ENCODE measurements around the gene UBE2QL1.

UBE2QL1 gene

GRCh38 chr5:6540111-6540827 is 91.6 kb downstream of the UBE2QL1 start:
- DNase-seq (ENCODE audit: low read depth), result no peak

GRCh38 chr5:6541256-6542013 is 92.8 kb downstream of the UBE2QL1 start:
- DNase-seq (ENCODE audit: low read depth), result no peak

- DNase-seq (ENCODE audit: low read depth), result no peak
Observed at GRCh38 chr5:6542421-6543345, 94.0 kb downstream of the UBE2QL1 start.

GRCh38 chr5:6543346-6543730 is 94.7 kb downstream of the UBE2QL1 start:
- no peak for DNase-seq (ENCODE audit: low read depth)

GRCh38 chr5:6543830-6544560 is 95.3 kb downstream of the UBE2QL1 start:
- DNase-seq (ENCODE audit: low read depth), result no peak

Measured in stimulated activated CD8-positive, alpha-beta memory T cell treated with anti-CD3 and anti-CD28 coated beads, Interleukin-4, amount 100 ng/mL, for 24 hours (primary cell).